IMR-90 (cell line): ENCODE data around the gene OR51I1. TPM values are rescaled to one million over a fixed set of nuclear protein-coding genes. Genes with fewer than 3 reads are reported as not detected.

Experiments
- ATAC-seq: fragments of 200-7000 bp; cut with Tn5 transposase; 2 replicates; pipeline ENCODE4 v1.9.1; 2020; ENCODE audit warnings: low read depth, mild to moderate bottlenecking, moderate library complexity
- BruUV-seq: library from RNA; stranded (reverse); fragments of 400-500 nt; replicated peaks from 2 replicates; lab custom pipeline; 2021; lab: Mats Ljungman, UMichigan
- CTCF ChIA-PET: fragments of 300-600 bp; formaldehyde crosslinking; extraction: SDS; loops from one replicate; lab custom pipeline; 2021; ENCODE audit warnings: antibody characterized with exemption; lab: Yijun Ruan, JAX
- POLR2A ChIA-PET: fragments of 300-600 bp; sonication (Branson Sonifier 250); formaldehyde crosslinking; loops from one replicate; lab custom pipeline; 2022; ENCODE audit warnings: antibody characterized with exemption; ENCODE audit not compliant: unreplicated experiment; lab: Charles Lee
- DNase-seq: peaks from one replicate; pipeline ENCODE4 v3.0.0; 2013
- H2AFZ ChIP-seq: replicated peaks from 2 replicates; pipeline ENCODE3; 2013; ENCODE audit warnings: low read length, mild to moderate bottlenecking; ENCODE audit not compliant: poor library complexity
- H2AK5ac ChIP-seq: 2 replicates; pipeline ENCODE4 v1.6.1; 2013; ENCODE audit warnings: low read depth, low read length, inconsistent platforms
- H2AK9ac ChIP-seq: replicated peaks from 2 replicates; pipeline ENCODE3; 2013; ENCODE audit warnings: mild to moderate bottlenecking, low read depth, low read length, moderate library complexity; ENCODE audit not compliant: poor library complexity
- H2BK120ac ChIP-seq: 2 replicates; pipeline ENCODE4 v1.6.1; 2013; ENCODE audit warnings: low read depth, low read length, inconsistent platforms
- H2BK15ac ChIP-seq: 3 replicates; pipeline ENCODE4 v1.6.1; 2013; ENCODE audit warnings: low read depth, low read length, inconsistent platforms
- H2BK20ac ChIP-seq: 2 replicates; pipeline ENCODE4 v1.6.1; 2013; ENCODE audit warnings: low read depth, mild to moderate bottlenecking, inconsistent platforms, low read length, moderate library complexity
- H2BK5ac ChIP-seq: 2 replicates; pipeline ENCODE4 v1.6.1; 2013; ENCODE audit warnings: mild to moderate bottlenecking, low read depth, low read length, inconsistent platforms; ENCODE audit not compliant: poor library complexity, severe bottlenecking
- H3K14ac ChIP-seq: replicated peaks from 2 replicates; pipeline ENCODE4 v1.6.1; 2013; ENCODE audit warnings: low read depth, low read length, inconsistent platforms
- H3K18ac ChIP-seq: 2 replicates; pipeline ENCODE4 v1.6.1; 2013; ENCODE audit warnings: low read depth, low read length, control low read depth
- H3K23ac ChIP-seq: 2 replicates; pipeline ENCODE4 v1.6.1; 2013; ENCODE audit warnings: low read depth, low read length, inconsistent platforms
- H3K27ac ChIP-seq: 2 replicates; pipeline ENCODE4 v1.5.1; 2013; ENCODE audit warnings: mild to moderate bottlenecking, control low read depth, low read length; ENCODE audit not compliant: insufficient read depth
- H3K27me3 ChIP-seq: 2 replicates; pipeline ENCODE4 v1.6.1; 2013; ENCODE audit warnings: low read length; ENCODE audit not compliant: control insufficient read depth, insufficient read depth
- H3K36me3 ChIP-seq: 2 replicates; pipeline ENCODE4 v1.6.1; 2013; ENCODE audit warnings: low read length, mixed read lengths; ENCODE audit not compliant: control insufficient read depth, insufficient read depth
- H3K4ac ChIP-seq: 2 replicates; pipeline ENCODE4 v1.6.1; 2013; ENCODE audit warnings: low read depth, low read length, inconsistent platforms
- H3K4me1 ChIP-seq: 2 replicates; pipeline ENCODE4 v1.6.1; 2013; ENCODE audit warnings: low read length, mixed read lengths; ENCODE audit not compliant: control insufficient read depth, insufficient read depth
- H3K4me2 ChIP-seq: 2 replicates; pipeline ENCODE4 v1.6.1; 2013; ENCODE audit warnings: low read depth, mild to moderate bottlenecking, control low read depth, low read length, moderate library complexity
- H3K4me3 ChIP-seq: 2 replicates; pipeline ENCODE4 v1.5.1; 2013; ENCODE audit warnings: low read depth, mild to moderate bottlenecking, control low read depth, low read length, moderate library complexity; ENCODE audit not compliant: insufficient read depth
- H3K56ac ChIP-seq: 2 replicates; pipeline ENCODE4 v1.6.1; 2013; ENCODE audit warnings: low read length, inconsistent platforms; ENCODE audit not compliant: insufficient read depth; ENCODE audit errors: extremely low read depth
- H3K79me1 ChIP-seq, 2 experiments: 2 replicates each; pipeline ENCODE4 v1.6.1; 2013; ENCODE audit warnings: low read length in 2 of 2, inconsistent platforms in 1 of 2, low read depth in 1 of 2
- H3K9ac ChIP-seq: 2 replicates; pipeline ENCODE4 v1.6.1; 2013; ENCODE audit warnings: low read depth, low read length, control low read depth
- H3K9me1 ChIP-seq: 2 replicates; pipeline ENCODE4 v1.6.1; 2013; ENCODE audit warnings: low read length, inconsistent platforms; ENCODE audit not compliant: insufficient read depth
- H3K9me3 ChIP-seq: 2 replicates; pipeline ENCODE4 v1.6.1; 2013; ENCODE audit warnings: low read length; ENCODE audit not compliant: control insufficient read depth, insufficient read depth
- H4K20me1 ChIP-seq: 2 replicates; pipeline ENCODE4 v1.6.1; 2013; ENCODE audit warnings: low read length, inconsistent platforms; ENCODE audit not compliant: insufficient read depth
- H4K5ac ChIP-seq: 2 replicates; pipeline ENCODE4 v1.6.1; 2013; ENCODE audit warnings: mild to moderate bottlenecking, low read depth, low read length, control low read depth
- H4K8ac ChIP-seq, 2 experiments: 2 replicates each; pipeline ENCODE4 v1.6.1; 2013; ENCODE audit warnings: low read depth in 2 of 2, low read length in 2 of 2, control low read depth in 1 of 2, inconsistent platforms in 1 of 2
- H4K91ac ChIP-seq: 2 replicates; pipeline ENCODE4 v1.6.1; 2013; ENCODE audit warnings: low read depth, low read length, inconsistent platforms; ENCODE audit not compliant: insufficient read depth
- BHLHE40 ChIP-seq: fragments of 150-350 bp; IDR thresholded peaks from 2 replicates; pipeline ENCODE4 v1.6.1; 2016; ENCODE audit warnings: mild to moderate bottlenecking, low read depth, low read length
- CEBPB ChIP-seq: IDR thresholded peaks from 2 replicates; pipeline ENCODE4 v1.6.1; 2012; ENCODE audit warnings: low read depth, low read length, improper control_type of control experiment
- CHD1 ChIP-seq: IDR thresholded peaks from 2 replicates; pipeline ENCODE4 v1.6.1; 2012; ENCODE audit warnings: low read depth, low read length, improper control_type of control experiment
- CTCF ChIP-seq: conservative IDR thresholded peaks from 2 replicates; pipeline ENCODE4 v1.5.1; 2012; ENCODE audit warnings: mild to moderate bottlenecking, low read depth, low read length, improper control_type of control experiment
- ELK1 ChIP-seq: fragments of 150-350 bp; IDR thresholded peaks from 2 replicates; pipeline ENCODE4 v1.6.1; 2016; ENCODE audit warnings: low read depth, mild to moderate bottlenecking, low read length, moderate library complexity, borderline replicate concordance
- FOS ChIP-seq: fragments of 150-350 bp; IDR thresholded peaks from 2 replicates; pipeline ENCODE4 v1.6.1; 2016; ENCODE audit warnings: low read depth, low read length
- MAFK ChIP-seq: IDR thresholded peaks from 2 replicates; pipeline ENCODE4 v1.6.1; 2012; ENCODE audit warnings: low read depth, low read length, improper control_type of control experiment
- MAZ ChIP-seq: IDR thresholded peaks from 2 replicates; pipeline ENCODE4 v1.6.1; 2012; ENCODE audit warnings: low read depth, mild to moderate bottlenecking, low read length, improper control_type of control experiment, moderate library complexity, borderline replicate concordance
- MXI1 ChIP-seq: IDR thresholded peaks from 2 replicates; pipeline ENCODE4 v1.6.1; 2012; ENCODE audit warnings: low read depth, mild to moderate bottlenecking, low read length, moderate library complexity, borderline replicate concordance
- NFE2L2 ChIP-seq: fragments of 150-350 bp; IDR thresholded peaks from 2 replicates; pipeline ENCODE4 v1.6.1; 2016; ENCODE audit warnings: low read depth, mild to moderate bottlenecking, low read length
- POLR2A ChIP-seq: IDR thresholded peaks from 2 replicates; pipeline ENCODE4 v1.6.1; 2012; ENCODE audit warnings: mild to moderate bottlenecking, low read depth, low read length
- RAD21 ChIP-seq: IDR thresholded peaks from 2 replicates; pipeline ENCODE4 v1.6.1; 2012; ENCODE audit warnings: low read length, improper control_type of control experiment
- RCOR1 ChIP-seq: IDR thresholded peaks from 2 replicates; pipeline ENCODE4 v1.6.1; 2012; ENCODE audit warnings: mild to moderate bottlenecking, low read length, improper control_type of control experiment; ENCODE audit not compliant: insufficient replicate concordance
- RFX5 ChIP-seq: IDR thresholded peaks from 2 replicates; pipeline ENCODE4 v1.8.0; 2012; ENCODE audit warnings: low read depth, mild to moderate bottlenecking, low read length, moderate library complexity
- SMC3 ChIP-seq: fragments of 150-350 bp; IDR thresholded peaks from 2 replicates; pipeline ENCODE4 v1.6.1; 2016; ENCODE audit warnings: low read depth, mild to moderate bottlenecking, antibody characterized with exemption, low read length, moderate library complexity
- USF2 ChIP-seq: fragments of 150-350 bp; IDR thresholded peaks from 2 replicates; pipeline ENCODE4 v1.6.1; 2017; ENCODE audit warnings: mild to moderate bottlenecking, antibody characterized with exemption, low read length, low read depth
- WGBS, 2 experiments: methylation state at CpG; one replicate each; pipeline versions ENCODE4 v1.1.5 to v1.1.7; 2013; ENCODE audit warnings: missing lambda C conversion rate in 2 of 2; ENCODE audit not compliant: insufficient read length in 1 of 2; ENCODE audit errors: extremely low coverage in 2 of 2; 5-methylcytosine and 5-hydroxymethylcytosine counted together
- dilution Hi-C: fragments of 300-500 bp; cut with HindIII; formaldehyde crosslinking; loops from one replicate; pipeline ENCODE4 v1.14.3; 2018; ENCODE audit warnings: low sequenced_read_pairs; ENCODE audit not compliant: unreplicated experiment
- in situ Hi-C: fragments of 300-500 bp; cut with MboI; formaldehyde crosslinking; loops from 3 replicates; pipeline ENCODE4 v1.14.3; 2019; ENCODE audit warnings: low sequenced_read_pairs, inconsistent platforms, mixed read lengths
- intact Hi-C: fragments of 100-400 bp; cut with micrococcal nuclease; formaldehyde crosslinking; loops from 2 replicates; pipeline ENCODE4 v1.10.0; 2022
- polyA plus RNA-seq, 3 experiments: library from polyadenylated mRNA; depleted of rRNA; stranded (reverse); fragments of >200 nt; gene quantifications; 2 replicates each; pipeline ENCODE4 v1.2.3, GENCODE V29; 2012; ENCODE audit warnings: low replicate concordance in 1 of 3
- total RNA-seq: library from RNA; depleted of rRNA; stranded (reverse); fragments of >200 nt; gene quantifications from 2 replicates; pipeline ENCODE4 v1.2.3, GENCODE V29; 2012

OR51I1 gene
- total and polyA plus RNA-seq, 2 of the 4 experiments (the other 2 are of a cell fraction): not detected

GRCh38 chr11:5489576-5490357, 48.5 kb upstream of the OR51I1 start:
- no peak overlapping the region for H3K56ac ChIP-seq
- H3K79me1 ChIP-seq: no peaks in the 10 kb centered on the region
- no peak overlapping the region for H3K4me2 ChIP-seq
- H3K4me3 ChIP-seq: no peak overlapping the region
- H4K91ac ChIP-seq: no peak overlapping the region
- dilution Hi-C loops (no loop called here), in situ Hi-C loops (no loop called here), intact Hi-C loops (no loop called here)
- no peak overlapping the region for H3K18ac ChIP-seq
- H4K8ac ChIP-seq: no peak overlapping the region
- H3K23ac ChIP-seq: no peak overlapping the region
- no CpG with 5 or more reads among the region's 5 CpGs for WGBS, 2 experiments
- ChIA-PET POLR2A (no interaction called here), CTCF (no interaction called here)
- no peak overlapping the region for H2BK15ac ChIP-seq
- H3K14ac ChIP-seq: no peak overlapping the region
- H3K36me3 ChIP-seq: no peaks in the 10 kb centered on the region
- H4K5ac ChIP-seq: no peak overlapping the region
- H3K27ac ChIP-seq: no peak overlapping the region
- H4K20me1 ChIP-seq: no peaks in the 10 kb centered on the region
- no peak overlapping the region for H3K4ac ChIP-seq
- TF ChIP-seq CEBPB: no peak
- TF ChIP-seq USF2: no peak
- TF ChIP-seq BHLHE40: no peak
- TF ChIP-seq ELK1: no peak
- TF ChIP-seq NFE2L2: no peak
- TF ChIP-seq MAZ: no peak
- no peak for TF ChIP-seq MAFK
- TF ChIP-seq RCOR1: no peak
- TF ChIP-seq CTCF: no peak
- TF ChIP-seq RAD21: no peak
- no peak for TF ChIP-seq RFX5
- no peak for TF ChIP-seq FOS
- TF ChIP-seq POLR2A: no peak
- TF ChIP-seq CHD1: no peak
- no peak for TF ChIP-seq SMC3
- no peak for TF ChIP-seq MXI1
- no peak overlapping the region for H2AK9ac ChIP-seq
- BruUV-seq: no TSS peak
- ATAC-seq: no peak
- no peak overlapping the region for H2BK5ac ChIP-seq
- no peaks in the 10 kb centered on the region for H3K27me3 ChIP-seq
- DNase-seq: peak; percentile 11
- H2BK20ac ChIP-seq: no peak overlapping the region
- no peaks in the 10 kb centered on the region for H3K4me1 ChIP-seq
- H3K9ac ChIP-seq: no peak overlapping the region
- no peak overlapping the region for H2BK120ac ChIP-seq
- H2AK5ac ChIP-seq: no peak overlapping the region
- no peak overlapping the region for H2AFZ ChIP-seq
- H3K9me1 ChIP-seq: no peaks in the 10 kb centered on the region
- no peaks in the 10 kb centered on the region for H3K9me3 ChIP-seq
